ENCODE results near the gene PSMG4. TPM values are rescaled to one million over a fixed set of nuclear protein-coding genes. Genes with fewer than 3 reads are reported as not detected.

Gene PSMG4
- total and polyA plus RNA-seq, 10 of the 15 experiments (the other 5 are each of a cell fraction or from before 2014, with no cell fraction given): 7.1 to 62.6 (median 29.8) TPM

DNA sequence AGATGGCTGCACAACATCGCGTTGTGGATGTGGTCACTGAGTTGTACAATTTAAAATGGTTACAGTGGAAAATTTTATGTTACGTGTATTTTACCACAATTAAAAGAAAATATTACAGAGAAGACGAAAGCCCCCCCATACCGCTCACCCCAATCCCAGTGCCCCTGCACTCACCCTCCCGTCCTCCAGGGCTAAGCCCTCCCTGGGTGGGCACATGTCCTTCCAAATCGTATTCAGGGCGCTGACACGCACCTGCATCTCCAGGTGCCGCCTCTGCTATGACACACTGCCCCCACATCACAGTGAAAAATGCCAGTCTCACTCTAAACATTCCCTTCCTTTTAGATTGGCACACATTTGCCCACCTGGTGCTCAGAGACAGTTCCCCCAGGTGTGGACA is 49.4 kb downstream of the PSMG4 start:
- H3K9ac ChIP-seq (ENCODE audit: control insufficient read depth, insufficient read depth, low read length): no peak overlapping the region
- no peak overlapping the region for H3K4me2 ChIP-seq (ENCODE audit: control insufficient read depth, insufficient read depth)
- H4K20me1 ChIP-seq (ENCODE audit: control insufficient read depth, insufficient read depth): no peaks in the 10 kb centered on the region
- POLR2A ChIA-PET: no interaction called here
- H3K9me3 ChIP-seq (replicated peaks; ENCODE audit: control insufficient read depth, insufficient read depth, low read length): no peaks in the 10 kb centered on the region; the same call in 2 of the 3 replicates
- H3K27ac ChIP-seq (ENCODE audit: control insufficient read depth, insufficient read depth): no peak overlapping the region
- RAD21 ChIA-PET (ENCODE audit: unreplicated experiment): no interaction called here
- no TSS peak for BruUV-seq (replicated peaks)
- no peaks in the 10 kb centered on the region for H3K4me1 ChIP-seq (ENCODE audit: control insufficient read depth, insufficient read depth, low read length)
- no peaks in the 10 kb centered on the region for H3K27me3 ChIP-seq (replicated peaks in 1 of 2; ENCODE audit: control insufficient read depth in 2 of 2, insufficient read depth in 2 of 2, low read length in 1 of 2)
- ATAC-seq (no peak), FAIRE-seq (no peak), DNase-seq (ENCODE audit: low read depth, low spot score) (no peak)
- intact Hi-C loops (cut with micrococcal nuclease; ENCODE audit: unreplicated experiment) (no loop called here), in situ Hi-C loops (cut with MboI) (no loop called here)
- 50% methylated on average over 10 of the region's 10 CpGs for WGBS (ENCODE audit: insufficient coverage, insufficient replicate concordance, low lambda C conversion rate, missing lambda C conversion rate)
- CTCF ChIA-PET: no interaction called here
- no peaks in the 10 kb centered on the region for H3K36me3 ChIP-seq (ENCODE audit: control insufficient read depth in 2 of 2, insufficient read depth in 2 of 2, low read length in 1 of 2)
- no peak overlapping the region for H3K4me3 ChIP-seq
- H3K79me2 ChIP-seq (ENCODE audit: control insufficient read depth, insufficient read depth, low read length): no peaks in the 10 kb centered on the region
- no peak overlapping the region for H2AFZ ChIP-seq (ENCODE audit: control insufficient read depth, low read depth, low read length)
- no peak for TF ChIP-seq IRF4 (IDR thresholded peaks at IDR 0.05; ENCODE audit: low read depth, low read length)
- TF ChIP-seq, protein P1, sequence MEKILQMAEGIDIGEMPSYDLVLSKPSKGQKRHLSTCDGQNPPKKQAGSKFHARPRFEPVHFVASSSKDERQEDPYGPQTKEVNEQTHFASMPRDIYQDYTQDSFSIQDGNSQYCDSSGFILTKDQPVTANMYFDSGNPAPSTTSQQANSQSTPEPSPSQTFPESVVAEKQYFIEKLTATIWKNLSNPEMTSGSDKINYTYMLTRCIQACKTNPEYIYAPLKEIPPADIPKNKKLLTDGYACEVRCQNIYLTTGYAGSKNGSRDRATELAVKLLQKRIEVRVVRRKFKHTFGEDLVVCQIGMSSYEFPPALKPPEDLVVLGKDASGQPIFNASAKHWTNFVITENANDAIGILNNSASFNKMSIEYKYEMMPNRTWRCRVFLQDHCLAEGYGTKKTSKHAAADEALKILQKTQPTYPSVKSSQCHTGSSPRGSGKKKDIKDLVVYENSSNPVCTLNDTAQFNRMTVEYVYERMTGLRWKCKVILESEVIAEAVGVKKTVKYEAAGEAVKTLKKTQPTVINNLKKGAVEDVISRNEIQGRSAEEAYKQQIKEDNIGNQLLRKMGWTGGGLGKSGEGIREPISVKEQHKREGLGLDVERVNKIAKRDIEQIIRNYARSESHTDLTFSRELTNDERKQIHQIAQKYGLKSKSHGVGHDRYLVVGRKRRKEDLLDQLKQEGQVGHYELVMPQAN (conservative IDR thresholded peaks at IDR 0.05): no peak
- TF ChIP-seq, protein P2, sequence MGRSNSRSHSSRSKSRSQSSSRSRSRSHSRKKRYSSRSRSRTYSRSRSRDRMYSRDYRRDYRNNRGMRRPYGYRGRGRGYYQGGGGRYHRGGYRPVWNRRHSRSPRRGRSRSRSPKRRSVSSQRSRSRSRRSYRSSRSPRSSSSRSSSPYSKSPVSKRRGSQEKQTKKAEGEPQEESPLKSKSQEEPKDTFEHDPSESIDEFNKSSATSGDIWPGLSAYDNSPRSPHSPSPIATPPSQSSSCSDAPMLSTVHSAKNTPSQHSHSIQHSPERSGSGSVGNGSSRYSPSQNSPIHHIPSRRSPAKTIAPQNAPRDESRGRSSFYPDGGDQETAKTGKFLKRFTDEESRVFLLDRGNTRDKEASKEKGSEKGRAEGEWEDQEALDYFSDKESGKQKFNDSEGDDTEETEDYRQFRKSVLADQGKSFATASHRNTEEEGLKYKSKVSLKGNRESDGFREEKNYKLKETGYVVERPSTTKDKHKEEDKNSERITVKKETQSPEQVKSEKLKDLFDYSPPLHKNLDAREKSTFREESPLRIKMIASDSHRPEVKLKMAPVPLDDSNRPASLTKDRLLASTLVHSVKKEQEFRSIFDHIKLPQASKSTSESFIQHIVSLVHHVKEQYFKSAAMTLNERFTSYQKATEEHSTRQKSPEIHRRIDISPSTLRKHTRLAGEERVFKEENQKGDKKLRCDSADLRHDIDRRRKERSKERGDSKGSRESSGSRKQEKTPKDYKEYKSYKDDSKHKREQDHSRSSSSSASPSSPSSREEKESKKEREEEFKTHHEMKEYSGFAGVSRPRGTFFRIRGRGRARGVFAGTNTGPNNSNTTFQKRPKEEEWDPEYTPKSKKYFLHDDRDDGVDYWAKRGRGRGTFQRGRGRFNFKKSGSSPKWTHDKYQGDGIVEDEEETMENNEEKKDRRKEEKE (IDR thresholded peaks at IDR 0.05): no peak
- TF ChIP-seq CHD4 (IDR thresholded peaks at IDR 0.05): no peak
- TF ChIP-seq NFIC (IDR thresholded peaks at IDR 0.05; ENCODE audit: low read depth, low read length): no peak
- no peak for TF ChIP-seq MXI1 (IDR thresholded peaks at IDR 0.05; ENCODE audit: low read depth, low read length)
- no peak for TF ChIP-seq CREM (IDR thresholded peaks at IDR 0.05; ENCODE audit: low read depth)
- SMC1A ChIA-PET (ENCODE audit: uncharacterized antibody, unreplicated experiment): no interaction called here

Measured in GM12878 (cell line).